K562 (cell line): ENCODE measurements around the gene JUND. TPM values are rescaled to one million over a fixed set of nuclear protein-coding genes. Genes with fewer than 3 reads are reported as not detected.

Experiments
- ARID1B ChIP-seq: fragments of 450-650 bp; IDR thresholded peaks from 2 replicates; pipeline ENCODE4 v1.6.1; 2016; ENCODE audit warnings: antibody characterized with exemption, mild to moderate bottlenecking, inconsistent platforms
- BCL6 ChIP-seq: fragments of 250-450 bp; sonication (Bioruptor Pico); IDR thresholded peaks from 2 replicates; pipeline ENCODE4 v1.4.0; 2020
- CBX1 ChIP-seq: sonication (generic); IDR thresholded peaks from 2 replicates; pipeline ENCODE4 v1.6.1; 2016; ENCODE audit warnings: antibody characterized with exemption, low read depth, mild to moderate bottlenecking
- CBX3 ChIP-seq, 2 experiments: IDR thresholded peaks; 1 replicate in 1 of 2; 2 replicates in 1 of 2; pipeline ENCODE4 v1.6.1; 2012; ENCODE audit warnings: inconsistent platforms in 2 of 2, low read length in 2 of 2, borderline replicate concordance in 1 of 2, control low read depth in 1 of 2
- DIDO1 ChIP-seq: fragments of 450-650 bp; IDR thresholded peaks from 2 replicates; pipeline ENCODE4 v1.6.1; 2016; ENCODE audit warnings: low read depth, missing biosample characterization, missing genetic modification characterization
- FOS ChIP-seq: IDR thresholded peaks from 3 replicates; pipeline ENCODE4 v1.6.1; 2011; ENCODE audit not compliant: insufficient read length; ENCODE audit errors: extremely low read depth
- HNRNPL ChIP-seq: fragments of 200-400 bp; formaldehyde crosslinking; IDR thresholded peaks from 2 replicates; pipeline ENCODE4 v1.6.1; 2017; ENCODE audit warnings: low read depth, mild to moderate bottlenecking, low read length
- MTA3 ChIP-seq: fragments of 450-650 bp; formaldehyde crosslinking; IDR thresholded peaks from 2 replicates; pipeline ENCODE4 v1.6.1; 2017; ENCODE audit warnings: mild to moderate bottlenecking, borderline replicate concordance
- NFIC ChIP-seq: fragments of 450-650 bp; IDR thresholded peaks from 2 replicates; pipeline ENCODE4 v1.6.1; 2017; ENCODE audit warnings: mild to moderate bottlenecking, inconsistent platforms
- POLR2AphosphoS2 ChIP-seq: IDR thresholded peaks from 2 replicates; pipeline ENCODE4 v1.6.1; 2012; ENCODE audit warnings: low read length, improper control_type of control experiment
- ZFP36 ChIP-seq: fragments of 150-350 bp; IDR thresholded peaks from 2 replicates; pipeline ENCODE4 v1.6.1; 2018; ENCODE audit warnings: low read length, low read depth; ENCODE audit not compliant: partially characterized antibody
- ZNF140 ChIP-seq: fragments of 250-450 bp; sonication (Bioruptor Pico); IDR thresholded peaks from 2 replicates; pipeline ENCODE4 v1.8.0; 2021; ENCODE audit warnings: moderate library complexity, mild to moderate bottlenecking, inconsistent platforms
- polyA plus RNA-seq, 8 experiments: library from polyadenylated mRNA; depleted of rRNA in 4 of 8; stranded (reverse) in 5 of 8; unstranded in 3 of 8; fragments of >200 nt; fragmentation: Nextera tagmentation in 2 of 8; fragmentation: Illumina TruSeq in 1 of 8; extraction: Ambion mirVana in 2 of 8; extraction: Trizol in 1 of 8; gene quantifications; 2 replicates each; pipeline versions ENCODE4 v1.2.1 to v1.2.3, GENCODE V29; 2011 to 2014; ENCODE audit warnings: inconsistent platforms in 1 of 8, missing spikeins in 1 of 8
- total RNA-seq, 7 experiments: library from RNA; depleted of rRNA in 6 of 7; stranded (reverse); fragments of >200 nt in 6 of 7; fragmentation: Illumina TruSeq in 2 of 7; extraction: Trizol in 2 of 7; gene quantifications; 2 replicates each; pipeline versions ENCODE4 v1.2.1 to v1.2.3, GENCODE V29; 2011 to 2021; ENCODE audit warnings: low replicate concordance in 1 of 7
- TF ChIP-seq, protein P1 (sequence below): IDR thresholded peaks from 3 replicates; pipeline ENCODE4 v1.6.1; 2011; ENCODE audit warnings: borderline replicate concordance, mild to moderate bottlenecking; ENCODE audit not compliant: insufficient read length, insufficient read depth
- TF ChIP-seq, protein P2 (sequence below): sonication (generic); formaldehyde crosslinking; IDR thresholded peaks from 2 replicates; pipeline ENCODE4 v1.8.1; 2023; ENCODE audit warnings: mild to moderate bottlenecking, missing genetic modification reagents
- TF ChIP-seq, protein P3 (sequence below): fragments of 250-450 bp; sonication (Bioruptor Pico); IDR thresholded peaks from 2 replicates; pipeline ENCODE4 v1.4.0; 2020; ENCODE audit warnings: mild to moderate bottlenecking, moderate library complexity, borderline replicate concordance
- TF ChIP-seq, protein P4 (sequence below): fragments of 450-650 bp; formaldehyde crosslinking; IDR thresholded peaks from 2 replicates; pipeline ENCODE4 v1.4.0; 2022; ENCODE audit warnings: missing genetic modification characterization
- TF ChIP-seq, protein P5 (sequence below): fragments of 250-450 bp; sonication (Bioruptor Pico); IDR thresholded peaks from 2 replicates; pipeline ENCODE4 v1.9.0; 2021; ENCODE audit warnings: mild to moderate bottlenecking, inconsistent platforms

The JUND gene
- total and polyA plus RNA-seq, 9 of the 15 experiments (the other 6 are each of a cell fraction or from before 2014, with no cell fraction given): 6.4 to 286 (median 42.3) TPM

DNA sequence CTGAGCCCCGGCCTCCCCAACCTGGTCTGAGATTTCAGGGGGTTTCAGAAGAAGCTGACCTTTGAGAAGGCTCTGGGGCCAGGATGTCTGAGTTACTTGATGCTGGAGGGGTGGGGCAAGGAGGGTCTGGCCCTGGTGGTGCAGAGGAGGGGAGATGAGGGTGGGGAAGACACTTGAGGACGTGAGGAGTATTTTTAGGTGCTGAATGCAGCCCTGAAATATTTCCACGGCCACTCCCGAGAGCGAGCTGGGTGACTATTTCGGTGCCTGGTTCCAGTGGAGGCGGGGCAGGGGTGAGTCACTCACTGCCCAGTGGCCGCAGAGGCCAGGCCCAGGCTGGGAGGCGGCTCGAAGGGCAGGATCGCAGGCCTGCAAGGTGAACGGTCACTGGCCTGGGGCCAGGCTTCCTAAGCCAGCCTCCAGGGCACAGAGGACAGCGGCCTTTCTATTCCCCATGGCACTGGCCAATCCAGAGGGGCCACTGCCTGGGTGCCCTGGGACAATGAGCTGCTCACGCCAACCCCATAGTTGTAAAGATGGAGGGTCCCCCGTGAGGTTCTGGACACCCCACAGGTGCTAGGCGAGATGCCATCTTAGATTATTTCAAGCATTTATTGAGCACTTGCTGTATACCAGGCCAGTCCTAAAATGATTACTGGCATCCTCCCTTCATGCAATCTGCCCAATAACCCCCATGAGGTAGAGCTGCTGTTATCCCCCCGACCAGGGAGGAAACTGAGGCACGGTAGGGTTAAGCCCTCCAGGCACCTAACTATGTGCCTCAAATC lies 19.7 kb upstream of the JUND start (continued):
- TF ChIP-seq ZNF140: no peak
- TF ChIP-seq ZFP36: peak; percentile 30
- no peak for TF ChIP-seq POLR2AphosphoS2
- peak; percentile 69 for TF ChIP-seq ARID1B
- no peak for TF ChIP-seq DIDO1
- TF ChIP-seq, protein P1, sequence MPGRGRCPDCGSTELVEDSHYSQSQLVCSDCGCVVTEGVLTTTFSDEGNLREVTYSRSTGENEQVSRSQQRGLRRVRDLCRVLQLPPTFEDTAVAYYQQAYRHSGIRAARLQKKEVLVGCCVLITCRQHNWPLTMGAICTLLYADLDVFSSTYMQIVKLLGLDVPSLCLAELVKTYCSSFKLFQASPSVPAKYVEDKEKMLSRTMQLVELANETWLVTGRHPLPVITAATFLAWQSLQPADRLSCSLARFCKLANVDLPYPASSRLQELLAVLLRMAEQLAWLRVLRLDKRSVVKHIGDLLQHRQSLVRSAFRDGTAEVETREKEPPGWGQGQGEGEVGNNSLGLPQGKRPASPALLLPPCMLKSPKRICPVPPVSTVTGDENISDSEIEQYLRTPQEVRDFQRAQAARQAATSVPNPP: no peak
- 0 out of 2 replicates have a peak, but pooled peaks have one; percentile 5 for TF ChIP-seq CBX1
- TF ChIP-seq, protein P2, sequence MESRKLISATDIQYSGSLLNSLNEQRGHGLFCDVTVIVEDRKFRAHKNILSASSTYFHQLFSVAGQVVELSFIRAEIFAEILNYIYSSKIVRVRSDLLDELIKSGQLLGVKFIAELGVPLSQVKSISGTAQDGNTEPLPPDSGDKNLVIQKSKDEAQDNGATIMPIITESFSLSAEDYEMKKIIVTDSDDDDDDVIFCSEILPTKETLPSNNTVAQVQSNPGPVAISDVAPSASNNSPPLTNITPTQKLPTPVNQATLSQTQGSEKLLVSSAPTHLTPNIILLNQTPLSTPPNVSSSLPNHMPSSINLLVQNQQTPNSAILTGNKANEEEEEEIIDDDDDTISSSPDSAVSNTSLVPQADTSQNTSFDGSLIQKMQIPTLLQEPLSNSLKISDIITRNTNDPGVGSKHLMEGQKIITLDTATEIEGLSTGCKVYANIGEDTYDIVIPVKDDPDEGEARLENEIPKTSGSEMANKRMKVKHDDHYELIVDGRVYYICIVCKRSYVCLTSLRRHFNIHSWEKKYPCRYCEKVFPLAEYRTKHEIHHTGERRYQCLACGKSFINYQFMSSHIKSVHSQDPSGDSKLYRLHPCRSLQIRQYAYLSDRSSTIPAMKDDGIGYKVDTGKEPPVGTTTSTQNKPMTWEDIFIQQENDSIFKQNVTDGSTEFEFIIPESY (CRISPR knock-in tag): peak; percentile 69
- TF ChIP-seq, protein P3, sequence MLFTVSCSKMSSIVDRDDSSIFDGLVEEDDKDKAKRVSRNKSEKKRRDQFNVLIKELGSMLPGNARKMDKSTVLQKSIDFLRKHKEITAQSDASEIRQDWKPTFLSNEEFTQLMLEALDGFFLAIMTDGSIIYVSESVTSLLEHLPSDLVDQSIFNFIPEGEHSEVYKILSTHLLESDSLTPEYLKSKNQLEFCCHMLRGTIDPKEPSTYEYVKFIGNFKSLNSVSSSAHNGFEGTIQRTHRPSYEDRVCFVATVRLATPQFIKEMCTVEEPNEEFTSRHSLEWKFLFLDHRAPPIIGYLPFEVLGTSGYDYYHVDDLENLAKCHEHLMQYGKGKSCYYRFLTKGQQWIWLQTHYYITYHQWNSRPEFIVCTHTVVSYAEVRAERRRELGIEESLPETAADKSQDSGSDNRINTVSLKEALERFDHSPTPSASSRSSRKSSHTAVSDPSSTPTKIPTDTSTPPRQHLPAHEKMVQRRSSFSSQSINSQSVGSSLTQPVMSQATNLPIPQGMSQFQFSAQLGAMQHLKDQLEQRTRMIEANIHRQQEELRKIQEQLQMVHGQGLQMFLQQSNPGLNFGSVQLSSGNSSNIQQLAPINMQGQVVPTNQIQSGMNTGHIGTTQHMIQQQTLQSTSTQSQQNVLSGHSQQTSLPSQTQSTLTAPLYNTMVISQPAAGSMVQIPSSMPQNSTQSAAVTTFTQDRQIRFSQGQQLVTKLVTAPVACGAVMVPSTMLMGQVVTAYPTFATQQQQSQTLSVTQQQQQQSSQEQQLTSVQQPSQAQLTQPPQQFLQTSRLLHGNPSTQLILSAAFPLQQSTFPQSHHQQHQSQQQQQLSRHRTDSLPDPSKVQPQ (CRISPR knock-in tag): no peak
- TF ChIP-seq NFIC: peak; percentile 90
- TF ChIP-seq CBX3 (IDR thresholded peaks at IDR 0.05; ENCODE audit: borderline replicate concordance in 1 of 2, low read length in 2 of 2): peak in 1 of 2 experiments; percentile 20; a peak in 1 of 3 replicates
- TF ChIP-seq, protein P4, sequence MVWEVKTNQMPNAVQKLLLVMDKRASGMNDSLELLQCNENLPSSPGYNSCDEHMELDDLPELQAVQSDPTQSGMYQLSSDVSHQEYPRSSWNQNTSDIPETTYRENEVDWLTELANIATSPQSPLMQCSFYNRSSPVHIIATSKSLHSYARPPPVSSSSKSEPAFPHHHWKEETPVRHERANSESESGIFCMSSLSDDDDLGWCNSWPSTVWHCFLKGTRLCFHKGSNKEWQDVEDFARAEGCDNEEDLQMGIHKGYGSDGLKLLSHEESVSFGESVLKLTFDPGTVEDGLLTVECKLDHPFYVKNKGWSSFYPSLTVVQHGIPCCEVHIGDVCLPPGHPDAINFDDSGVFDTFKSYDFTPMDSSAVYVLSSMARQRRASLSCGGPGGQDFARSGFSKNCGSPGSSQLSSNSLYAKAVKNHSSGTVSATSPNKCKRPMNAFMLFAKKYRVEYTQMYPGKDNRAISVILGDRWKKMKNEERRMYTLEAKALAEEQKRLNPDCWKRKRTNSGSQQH (CRISPR knock-in tag): no peak
- TF ChIP-seq, protein P5, sequence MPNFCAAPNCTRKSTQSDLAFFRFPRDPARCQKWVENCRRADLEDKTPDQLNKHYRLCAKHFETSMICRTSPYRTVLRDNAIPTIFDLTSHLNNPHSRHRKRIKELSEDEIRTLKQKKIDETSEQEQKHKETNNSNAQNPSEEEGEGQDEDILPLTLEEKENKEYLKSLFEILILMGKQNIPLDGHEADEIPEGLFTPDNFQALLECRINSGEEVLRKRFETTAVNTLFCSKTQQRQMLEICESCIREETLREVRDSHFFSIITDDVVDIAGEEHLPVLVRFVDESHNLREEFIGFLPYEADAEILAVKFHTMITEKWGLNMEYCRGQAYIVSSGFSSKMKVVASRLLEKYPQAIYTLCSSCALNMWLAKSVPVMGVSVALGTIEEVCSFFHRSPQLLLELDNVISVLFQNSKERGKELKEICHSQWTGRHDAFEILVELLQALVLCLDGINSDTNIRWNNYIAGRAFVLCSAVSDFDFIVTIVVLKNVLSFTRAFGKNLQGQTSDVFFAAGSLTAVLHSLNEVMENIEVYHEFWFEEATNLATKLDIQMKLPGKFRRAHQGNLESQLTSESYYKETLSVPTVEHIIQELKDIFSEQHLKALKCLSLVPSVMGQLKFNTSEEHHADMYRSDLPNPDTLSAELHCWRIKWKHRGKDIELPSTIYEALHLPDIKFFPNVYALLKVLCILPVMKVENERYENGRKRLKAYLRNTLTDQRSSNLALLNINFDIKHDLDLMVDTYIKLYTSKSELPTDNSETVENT (CRISPR knock-in tag): no peak
- peak; percentile 28; the same call in 1 of the 2 replicates for TF ChIP-seq MTA3
- no peak for TF ChIP-seq BCL6 (CRISPR knock-in tag)
- TF ChIP-seq HNRNPL: no peak
- TF ChIP-seq FOS: peak; percentile 18
